Fibroblast of skin of right biceps (primary cell): ENCODE results near the gene CHST15.

Source experiments
- DNase-seq: peaks from one replicate; pipeline ENCODE4 v3.0.0-alpha.2; 2013

CHST15 gene, protein sequence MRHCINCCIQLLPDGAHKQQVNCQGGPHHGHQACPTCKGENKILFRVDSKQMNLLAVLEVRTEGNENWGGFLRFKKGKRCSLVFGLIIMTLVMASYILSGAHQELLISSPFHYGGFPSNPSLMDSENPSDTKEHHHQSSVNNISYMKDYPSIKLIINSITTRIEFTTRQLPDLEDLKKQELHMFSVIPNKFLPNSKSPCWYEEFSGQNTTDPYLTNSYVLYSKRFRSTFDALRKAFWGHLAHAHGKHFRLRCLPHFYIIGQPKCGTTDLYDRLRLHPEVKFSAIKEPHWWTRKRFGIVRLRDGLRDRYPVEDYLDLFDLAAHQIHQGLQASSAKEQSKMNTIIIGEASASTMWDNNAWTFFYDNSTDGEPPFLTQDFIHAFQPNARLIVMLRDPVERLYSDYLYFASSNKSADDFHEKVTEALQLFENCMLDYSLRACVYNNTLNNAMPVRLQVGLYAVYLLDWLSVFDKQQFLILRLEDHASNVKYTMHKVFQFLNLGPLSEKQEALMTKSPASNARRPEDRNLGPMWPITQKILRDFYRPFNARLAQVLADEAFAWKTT

DNA sequence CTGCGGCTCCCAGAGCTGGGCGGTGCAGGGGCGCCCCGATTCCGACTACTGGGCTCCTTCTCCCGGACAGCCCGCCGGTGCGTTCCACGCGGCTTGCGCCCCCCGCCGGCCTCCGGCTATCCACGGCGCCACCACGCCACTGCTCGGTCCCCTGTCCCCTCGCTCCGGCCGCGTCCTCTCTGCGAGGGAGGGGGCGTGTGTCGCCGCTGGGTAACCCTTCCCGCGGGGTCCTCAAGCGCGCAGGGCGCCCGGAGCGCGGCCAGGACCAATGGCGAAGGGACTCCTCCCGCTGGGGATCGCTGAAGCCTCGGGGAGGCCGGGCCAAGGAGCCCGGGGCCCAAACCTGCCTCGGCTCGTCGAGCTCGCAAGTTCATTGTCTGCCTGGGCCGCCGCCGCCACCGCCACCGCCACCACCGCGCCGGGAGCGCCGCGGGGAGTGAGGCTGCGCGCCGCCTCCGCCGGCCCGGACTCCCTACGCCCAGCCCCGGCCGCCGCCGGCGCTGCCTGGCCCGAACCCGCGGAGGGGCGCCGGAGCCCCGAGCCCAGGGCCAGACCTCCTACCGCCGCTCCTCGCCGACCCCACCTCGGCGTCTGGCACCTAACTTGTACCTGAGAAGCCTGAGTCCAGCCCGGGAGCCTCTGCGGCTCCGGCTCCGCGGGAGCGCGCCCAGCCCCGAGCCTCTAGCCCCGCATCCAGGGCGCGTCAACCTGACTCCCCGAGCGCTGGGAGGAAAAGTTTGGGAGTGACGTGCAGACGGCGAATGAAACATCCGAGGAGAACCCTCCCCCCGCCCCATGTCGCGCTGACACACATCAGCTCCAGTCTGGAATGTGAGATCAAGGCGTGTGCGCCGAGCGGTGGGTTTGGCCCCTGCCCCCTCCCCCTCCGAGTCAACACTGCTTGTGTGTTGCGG is at the start of gene CHST15:
TSS of gene CHST15 (minus strand) at position 739 of the 914 bp plus-strand sequence. CDS start 47,386 bp downstream, outside the sequence.
- peak; percentile 58 for DNase-seq

GRCh38 chr10:124142960-124143359 is 49.6 kb upstream of the CHST15 start:
- DNase-seq: no peak

DNA sequence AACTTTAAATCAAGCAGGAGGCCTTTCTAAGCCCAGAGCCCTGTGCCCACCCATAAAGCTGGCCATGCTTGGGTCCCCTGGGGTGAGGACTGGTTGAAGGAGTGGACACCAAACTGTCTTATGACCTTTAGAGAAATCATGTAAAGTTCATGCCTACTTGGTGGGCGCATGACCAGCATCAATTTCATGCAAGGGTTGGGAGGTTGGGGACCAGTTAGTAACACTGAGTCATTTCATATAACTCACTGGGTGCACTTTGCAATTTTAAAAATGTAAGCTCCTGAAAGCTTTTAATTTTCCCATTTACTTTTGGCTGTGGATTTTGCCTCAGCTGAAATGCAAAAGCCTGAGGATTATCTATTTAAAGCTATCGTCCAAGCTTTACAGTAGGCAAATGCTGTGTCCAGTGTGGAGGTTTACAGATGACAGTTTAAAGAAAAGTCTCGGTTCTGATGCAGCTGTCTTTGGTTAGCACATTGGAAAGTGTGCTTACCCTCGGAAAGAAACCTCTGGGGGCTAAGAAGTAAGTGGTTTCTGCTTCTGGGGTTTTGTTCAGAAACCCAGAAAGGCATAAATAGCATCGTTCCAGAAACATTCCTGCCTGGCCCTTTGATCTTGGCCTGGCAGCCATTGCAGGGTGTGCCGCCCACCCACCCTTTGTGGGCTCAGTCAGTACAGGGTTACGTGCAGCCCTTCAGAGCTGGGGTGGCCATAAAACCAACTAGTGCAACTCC is 48.8 kb upstream of the CHST15 start:
- DNase-seq: no peak

DNA sequence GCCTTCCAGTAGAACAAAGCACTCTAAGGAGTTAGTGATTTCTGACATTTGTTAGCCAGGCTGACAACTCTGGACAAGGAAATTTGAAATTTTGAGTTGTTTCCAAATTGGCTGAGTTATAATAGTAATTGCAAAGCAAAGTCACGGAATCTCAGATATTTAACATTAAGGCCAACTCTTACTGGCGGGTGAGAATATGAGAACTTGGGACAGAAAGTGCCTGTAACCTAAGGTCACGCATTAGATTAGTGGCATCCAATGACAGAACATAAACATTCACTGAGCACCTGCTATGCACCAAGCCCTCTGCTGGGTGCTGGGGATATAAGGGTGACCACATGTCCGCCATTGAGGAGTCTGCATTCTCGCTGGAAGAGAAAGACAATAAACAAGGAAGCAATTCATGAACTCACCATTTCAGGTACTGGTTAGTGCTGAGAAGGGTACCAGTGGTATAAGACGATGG is 45.5 kb upstream of the CHST15 start:
- no peak for DNase-seq

DNA sequence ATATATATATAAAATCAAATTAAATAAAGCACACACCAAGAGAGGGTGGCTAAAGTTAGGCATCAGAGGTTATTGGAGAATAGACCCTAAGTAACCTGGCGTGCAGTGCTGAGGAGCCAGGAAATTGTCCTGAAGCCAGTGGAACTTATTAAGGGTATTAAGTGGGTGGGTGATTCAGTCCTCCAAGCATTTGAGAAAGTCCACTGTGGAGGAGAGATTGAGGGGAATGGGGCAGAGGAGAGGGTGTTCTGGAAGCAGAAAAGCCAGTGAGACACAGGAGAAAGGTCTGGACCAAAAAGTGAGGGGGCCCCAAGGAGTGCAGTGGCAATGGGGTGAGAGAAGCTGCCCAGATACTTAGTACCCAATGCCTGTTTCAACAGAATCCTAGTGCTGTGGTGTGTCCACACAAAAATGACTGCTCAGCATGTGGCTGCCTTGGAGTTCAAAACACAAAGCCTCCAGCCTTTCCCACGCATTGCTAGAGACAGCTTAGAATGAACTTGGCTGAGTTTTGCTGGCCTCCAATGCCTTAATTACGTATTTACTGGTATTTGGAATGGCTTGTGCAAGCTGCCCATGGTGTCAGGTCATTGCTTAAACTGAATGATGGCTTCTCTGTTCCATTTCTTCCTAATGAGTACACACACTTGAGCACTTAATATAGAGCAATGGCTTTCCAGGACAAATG is 44.9 kb upstream of the CHST15 start:
- DNase-seq: no peak

DNA sequence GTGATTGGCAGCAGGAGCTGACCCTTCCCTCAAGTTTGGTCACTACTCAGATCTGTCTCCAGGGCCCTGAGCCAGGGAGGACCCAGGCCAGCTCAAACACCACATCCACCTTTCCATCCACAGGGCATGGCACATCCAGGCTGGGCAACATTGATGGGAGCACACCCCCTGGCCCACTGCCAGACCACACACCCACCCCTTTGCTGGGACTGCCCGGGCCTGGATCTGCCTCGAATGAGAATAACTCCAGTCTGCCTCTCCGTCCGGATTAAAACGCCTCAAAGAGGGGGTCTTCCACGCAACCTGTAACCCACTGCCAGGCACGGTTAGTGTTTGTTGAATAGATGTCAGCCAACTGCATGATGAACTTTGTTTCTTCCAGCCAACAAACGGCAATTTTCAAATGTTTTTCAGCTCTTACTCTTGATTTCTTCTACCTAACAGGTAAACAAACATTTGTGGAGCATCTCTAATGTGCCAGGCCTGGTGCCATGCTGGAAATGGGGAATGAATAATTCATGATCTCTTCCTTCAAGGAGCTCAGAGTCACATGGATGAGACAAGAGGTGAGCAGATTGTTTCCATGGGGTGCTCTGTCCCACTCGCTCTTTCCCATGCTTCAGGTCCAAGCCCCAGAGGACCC is 41.0 kb upstream of the CHST15 start:
- no peak for DNase-seq

DNA sequence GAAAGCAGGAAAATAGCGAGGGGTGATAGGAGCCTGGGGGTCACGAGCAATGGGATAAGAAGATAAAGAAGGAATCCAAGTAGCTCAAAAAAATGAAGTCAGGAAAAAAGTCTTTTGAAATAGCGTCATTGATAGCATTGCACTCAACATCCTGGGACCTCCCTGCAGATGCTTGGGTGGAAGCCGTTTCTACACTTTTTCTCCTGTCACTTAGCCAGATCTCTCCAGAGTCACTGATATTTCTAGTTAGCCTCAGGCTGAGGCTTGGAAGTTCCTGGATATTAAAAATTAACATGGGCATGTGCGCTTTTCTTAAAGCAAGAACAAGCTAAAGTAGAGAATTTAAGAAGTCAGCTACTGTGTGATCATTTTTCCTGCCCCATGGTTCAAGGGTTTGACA is 39.5 kb upstream of the CHST15 start:
- DNase-seq: no peak

- no peak for DNase-seq
These were observed 38.9 kb upstream of the CHST15 start for GRCh38 chr10:124132306-124132705.

GRCh38 chr10:124131172-124131571 is 37.8 kb upstream of the CHST15 start:
- no peak for DNase-seq

GRCh38 chr10:124130198-124130900 is 37.0 kb upstream of the CHST15 start:
- no peak for DNase-seq

DNA sequence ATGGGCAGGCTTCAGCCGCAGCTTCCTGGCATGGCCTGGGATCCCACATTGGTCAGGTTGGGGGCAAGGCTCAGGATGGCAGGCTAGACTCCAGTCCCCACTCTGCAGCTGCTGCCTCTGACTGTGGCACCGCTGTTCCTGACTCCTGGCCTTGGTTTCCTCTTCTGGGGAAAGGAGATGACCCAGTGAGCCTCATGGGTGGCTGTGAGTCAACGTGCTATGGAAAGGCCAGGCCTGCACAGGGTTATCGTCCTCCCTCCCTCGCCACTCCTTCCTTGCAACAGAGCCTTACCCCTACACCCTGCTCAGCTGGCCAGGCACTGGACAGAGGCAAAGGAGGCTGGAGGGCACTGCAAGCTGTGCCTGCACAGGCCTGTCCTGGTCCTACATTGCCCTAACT is 36.1 kb upstream of the CHST15 start:
- DNase-seq: no peak

DNA sequence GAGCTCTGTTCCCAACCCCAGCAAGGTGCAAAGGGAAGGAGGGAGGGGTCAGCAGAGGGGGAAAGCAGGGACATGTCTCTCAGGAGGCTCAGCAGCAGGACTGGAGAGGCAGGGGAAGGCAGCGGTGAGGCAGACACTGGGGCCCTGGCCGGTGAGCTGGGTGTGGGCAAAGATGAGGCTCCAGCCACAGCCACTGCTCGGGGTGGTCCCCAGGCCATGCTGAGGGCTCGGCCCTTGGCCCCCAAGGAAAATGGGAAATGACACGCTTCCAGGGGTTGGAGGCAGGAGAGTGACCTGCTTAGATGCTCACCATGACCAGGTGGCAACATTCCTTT is 35.4 kb upstream of the CHST15 start:
- no peak for DNase-seq

GRCh38 chr10:124127965-124128810 is 34.8 kb upstream of the CHST15 start:
- no peak for DNase-seq

- no peak for DNase-seq
These were observed 34.2 kb upstream of the CHST15 start for GRCh38 chr10:124127563-124127962.

DNA sequence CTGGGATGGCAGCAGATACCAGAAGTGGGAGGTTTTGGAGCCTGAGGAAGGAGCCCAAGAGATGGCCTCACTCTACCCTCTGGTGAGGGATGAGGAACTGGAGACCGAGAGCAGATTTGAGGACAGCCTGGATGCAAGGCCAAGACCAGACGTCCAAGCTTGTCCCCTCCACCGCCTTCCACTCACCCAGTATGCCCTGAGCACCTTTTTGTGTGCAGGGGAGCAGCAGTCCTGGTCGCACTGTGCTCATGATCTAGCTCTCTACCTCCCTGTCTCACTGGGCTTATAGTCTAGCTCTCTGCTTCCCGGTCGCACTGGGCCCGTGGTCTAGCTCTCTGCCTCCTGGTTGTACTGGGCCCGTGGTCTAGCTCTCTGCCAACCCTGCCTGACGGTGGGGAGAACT is 33.6 kb upstream of the CHST15 start:
- no peak for DNase-seq

- DNase-seq: no peak
These were observed 33.0 kb upstream of the CHST15 start for GRCh38 chr10:124126145-124126982.

DNA sequence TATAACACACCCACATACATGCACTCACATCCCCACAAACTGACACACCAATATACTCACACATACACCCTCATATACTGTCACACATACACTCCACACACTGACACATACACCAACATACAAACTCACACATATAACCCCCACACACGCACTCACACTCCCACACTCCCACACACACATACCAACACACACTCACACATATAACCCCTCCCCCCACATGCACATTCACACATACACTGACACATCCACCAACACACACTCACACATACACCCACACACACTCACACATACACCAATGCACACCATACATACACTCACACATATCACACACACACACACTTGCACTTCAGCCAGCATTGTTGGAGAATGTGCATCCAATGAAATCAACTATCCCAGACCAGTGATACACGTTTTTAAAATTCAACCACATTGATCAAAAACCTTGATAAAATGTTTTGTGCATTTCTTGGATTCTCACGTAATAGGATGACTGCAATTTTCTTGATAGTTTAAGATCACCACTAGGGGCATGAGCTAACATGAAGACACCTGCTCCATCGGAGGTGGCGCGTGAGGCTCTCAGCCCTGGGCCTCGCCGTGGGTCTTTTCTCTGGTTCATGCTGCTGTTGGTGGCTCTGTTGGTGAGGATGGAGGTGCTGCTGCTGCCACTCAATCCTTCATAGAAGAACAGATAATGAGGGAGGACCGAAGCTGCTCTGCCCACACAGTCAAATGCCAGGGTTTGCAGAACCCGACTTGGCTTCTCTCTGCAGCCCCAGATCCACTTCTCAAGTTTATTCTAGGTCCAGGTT is 32.1 kb upstream of the CHST15 start:
- DNase-seq: peak; percentile 35

- no peak for DNase-seq
These were observed 31.4 kb upstream of the CHST15 start for GRCh38 chr10:124124769-124125161.
